Urinary bladder (tissue), 4 donors: ENCODE data around the gene CD3G. TPM values are rescaled to one million over a fixed set of nuclear protein-coding genes. Genes with fewer than 3 reads are reported as not detected.

ENCODE experiments used
- DNase-seq: peaks from one replicate; pipeline ENCODE4 v3.0.0-alpha.2; 2015; ENCODE audit errors: extremely low spot score
- H3K27ac ChIP-seq: one replicate; pipeline ENCODE4 v1.5.1; 2013; ENCODE audit warnings: low read depth, mild to moderate bottlenecking, moderate library complexity
- H3K36me3 ChIP-seq: one replicate; pipeline ENCODE4 v1.6.1; 2013; ENCODE audit warnings: mild to moderate bottlenecking, moderate library complexity; ENCODE audit not compliant: insufficient read depth
- H3K4me1 ChIP-seq: one replicate; pipeline ENCODE4 v1.6.1; 2013; ENCODE audit warnings: mild to moderate bottlenecking, moderate library complexity; ENCODE audit not compliant: insufficient read depth
- H3K4me3 ChIP-seq: one replicate; pipeline ENCODE4 v1.5.1; 2013; ENCODE audit warnings: low read depth, low read length
- WGBS: extraction: QIAGEN DNeasy Blood & Tissue Kit; methylation state at CpG from one replicate; pipeline ENCODE4 v1.1.7; 2013; 5-methylcytosine and 5-hydroxymethylcytosine counted together
- polyA plus RNA-seq: library from polyadenylated mRNA; stranded (reverse); fragments of 200-250 nt; gene quantifications from one replicate; pipeline ENCODE4 v1.2.3, GENCODE V29; 2013
- total RNA-seq: library from RNA; depleted of rRNA; stranded (reverse); fragments of >200 nt; gene quantifications from one replicate; pipeline ENCODE4 v1.2.3, GENCODE V29; 2014
- donor health status: healthy with polysubstance abuse.
- donor health status: healthy.

CD3G gene
- total and polyA plus RNA-seq, 2 donors = 0.48 to 1.1 TPM

GRCh38 chr11:118341261-118341660 is 2.9 kb upstream of the CD3G start:
- Histone ChIP-seq H3K27ac (no peak overlapping the region), H3K36me3 (no peaks in the 10 kb centered on the region), H3K4me1 (no peaks in the 10 kb centered on the region), H3K4me3 (no peak overlapping the region)
- WGBS = 93% methylated on average over 3 of the region's 3 CpGs
- no peak for DNase-seq

- Histone ChIP-seq H3K36me3 (no peaks in the 10 kb centered on the region), H3K27ac (no peak overlapping the region), H3K4me3 (no peak overlapping the region), H3K4me1 (no peaks in the 10 kb centered on the region)
- DNase-seq = no peak
- WGBS = 65% methylated on average over 5 of the region's 5 CpGs
Observed at GRCh38 chr11:118341815-118342489, 2.2 kb upstream of the CD3G start.

- Histone ChIP-seq H3K36me3 (no peaks in the 10 kb centered on the region), H3K27ac (no peak within 1 kb of the TSS), H3K4me3 (no peak within 1 kb of the TSS), H3K4me1 (no peaks in the 10 kb centered on the region)
- 75% methylated on average over 13 of the region's 13 CpGs for WGBS
- no peak for DNase-seq
Observed at GRCh38 chr11:118342503-118343161, 1.5 kb upstream of the CD3G start, which contains the start of gene CD3D. CD3D (minus strand) TSS chr11:118342705; CDS start chr11:118342607, 98 bp downstream.

GRCh38 chr11:118343248-118343647 is 896 bp upstream of the CD3G start:
- Histone ChIP-seq H3K27ac (no peak overlapping the region), H3K36me3 (no peaks in the 10 kb centered on the region), H3K4me1 (no peaks in the 10 kb centered on the region), H3K4me3 (no peak overlapping the region)
- 76% methylated on average over 9 of the region's 9 CpGs for WGBS
- DNase-seq = no peak

GRCh38 chr11:118349475-118349874 is 5.3 kb downstream of the CD3G start:
- Histone ChIP-seq H3K4me1 (no peaks in the 10 kb centered on the region), H3K4me3 (no peak overlapping the region), H3K27ac (no peak overlapping the region), H3K36me3 (no peaks in the 10 kb centered on the region)
- DNase-seq = no peak
- WGBS = 76% methylated on average over 6 of the region's 6 CpGs

- H3K36me3 ChIP-seq = no peaks in the 10 kb centered on the region
- WGBS = 15% methylated on average over 6 of the region's 6 CpGs
- no peak overlapping the region for H3K4me3 ChIP-seq
- no peaks in the 10 kb centered on the region for H3K4me1 ChIP-seq
- no peak overlapping the region for H3K27ac ChIP-seq
- no peak for DNase-seq
Observed at GRCh38 chr11:118353084-118353710, 9.1 kb downstream of the CD3G start.

GRCh38 chr11:118358071-118358470 is 13.9 kb downstream of the CD3G start:
- H3K27ac ChIP-seq = no peak overlapping the region
- H3K36me3 ChIP-seq = no peaks in the 10 kb centered on the region
- no peaks in the 10 kb centered on the region for H3K4me1 ChIP-seq
- no peak for DNase-seq
- no peak overlapping the region for H3K4me3 ChIP-seq
- 54% methylated on average over 3 of the region's 3 CpGs for WGBS

- Histone ChIP-seq H3K36me3 (no peaks in the 10 kb centered on the region), H3K27ac (no peak within 1 kb of the TSS), H3K4me3 (peak within 1 kb of the TSS; percentile 80), H3K4me1 (no peaks in the 10 kb centered on the region)
- WGBS = 3% methylated on average over 33 of the region's 33 CpGs
- peak; percentile 82 for DNase-seq
Observed at GRCh38 chr11:118359295-118359958, 15.3 kb downstream of the CD3G start, which contains the start of gene UBE4A. UBE4A (plus strand) TSS chr11:118359600; CDS start chr11:118365081, 5,481 bp downstream.

- H3K27ac ChIP-seq = no peak overlapping the region
Observed at GRCh38 chr11:118364956-118365615, 20.9 kb downstream of the CD3G start.

GRCh38 chr11:118366287-118366686 is 22.1 kb downstream of the CD3G start:
- 71% methylated on average over 1 of the region's 1 CpG for WGBS
- Histone ChIP-seq H3K4me1 (no peaks in the 10 kb centered on the region), H3K4me3 (no peak overlapping the region), H3K27ac (no peak overlapping the region), H3K36me3 (peaks cover 8% of the 10 kb centered on the region)
- no peak for DNase-seq

More at GRCh38 chr11:118364956-118365615, 20.9 kb downstream of the CD3G start:
- 94% methylated on average over 3 of the region's 3 CpGs for WGBS
- Histone ChIP-seq H3K4me1 (no peaks in the 10 kb centered on the region), H3K4me3 (no peak overlapping the region), H3K36me3 (peaks cover 5% of the 10 kb centered on the region)
- no peak for DNase-seq

- peaks cover 15% of the 10 kb centered on the region for H3K36me3 ChIP-seq
- DNase-seq = no peak
- no peak overlapping the region for H3K27ac ChIP-seq
- 95% methylated on average over 4 of the region's 4 CpGs for WGBS
- H3K4me3 ChIP-seq = no peak overlapping the region
- H3K4me1 ChIP-seq = no peaks in the 10 kb centered on the region
Observed at GRCh38 chr11:118370774-118371173, 26.6 kb downstream of the CD3G start.

- no peak for DNase-seq
- no peak overlapping the region for H3K27ac ChIP-seq
- H3K4me1 ChIP-seq = no peaks in the 10 kb centered on the region
- peaks cover 17% of the 10 kb centered on the region for H3K36me3 ChIP-seq
- no peak overlapping the region for H3K4me3 ChIP-seq
- 94% methylated on average over 2 of the region's 2 CpGs for WGBS
Observed at GRCh38 chr11:118373263-118373662, 29.1 kb downstream of the CD3G start.

GRCh38 chr11:118373871-118374270 is 29.7 kb downstream of the CD3G start:
- no peak overlapping the region for H3K27ac ChIP-seq
- 94% methylated on average over 5 of the region's 5 CpGs for WGBS
- H3K4me3 ChIP-seq = no peak overlapping the region
- peaks cover 15% of the 10 kb centered on the region for H3K36me3 ChIP-seq
- H3K4me1 ChIP-seq = no peaks in the 10 kb centered on the region
- DNase-seq = no peak
